ENCODE data around the gene MEA1.

Gene MEA1

DNA sequence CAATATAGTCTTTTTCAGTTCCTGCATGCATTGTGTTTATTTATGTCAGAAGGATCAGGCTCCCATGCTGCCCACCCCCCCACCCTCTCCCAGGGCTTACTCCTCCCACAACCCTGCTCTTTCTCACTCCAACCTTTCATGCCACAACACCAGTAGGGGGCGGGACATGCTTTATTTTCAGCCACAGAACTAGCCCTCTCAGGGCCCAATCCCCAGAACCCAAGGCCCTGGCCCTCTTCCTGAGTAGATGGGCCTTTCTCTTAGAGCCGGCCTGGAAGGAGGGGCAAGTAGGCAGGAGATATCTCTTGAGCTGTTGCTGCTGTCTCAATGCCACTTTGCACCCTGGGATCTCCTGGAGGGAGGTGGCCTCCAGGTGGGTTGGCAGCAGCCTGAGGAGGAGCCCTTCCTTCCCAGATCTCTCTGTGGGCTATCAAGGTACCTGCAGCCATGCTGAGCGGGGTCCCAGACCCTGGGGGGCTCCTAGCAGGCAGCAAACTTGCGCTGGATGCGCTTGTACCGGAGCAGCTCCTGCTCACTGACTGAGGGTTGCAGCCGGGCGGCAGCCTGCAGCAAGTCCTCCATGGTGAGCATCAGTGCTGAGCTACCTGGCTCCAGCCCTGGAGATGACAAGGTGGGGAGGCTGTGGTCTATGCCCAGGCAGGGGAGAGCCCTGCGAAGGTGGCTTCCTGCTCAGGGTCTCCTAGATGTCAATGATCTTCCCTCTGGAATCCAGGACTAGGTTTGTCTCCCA is 49.7 kb downstream of the MEA1 start:
- no peak for DNase-seq (ENCODE audit: low spot score)
- in situ Hi-C loops (cut with MboI; ENCODE audit: low pct_unique_long_range_greater_than_20kb, low sequenced_read_pairs, unreplicated experiment) = no loop called here
- TF ChIP-seq CTCF (IDR thresholded peaks at IDR 0.05; ENCODE audit: extremely low read depth, insufficient read depth, missing control alignments) = peak; percentile 37

GRCh38 chr6:42963179-42963854 is 50.4 kb downstream of the MEA1 start:
- no peak for DNase-seq (ENCODE audit: low spot score)
- no peak for TF ChIP-seq CTCF (IDR thresholded peaks at IDR 0.05; ENCODE audit: extremely low read depth, insufficient read depth, missing control alignments)
- in situ Hi-C loops (cut with MboI; ENCODE audit: low pct_unique_long_range_greater_than_20kb, low sequenced_read_pairs, unreplicated experiment) = no loop called here

DNA sequence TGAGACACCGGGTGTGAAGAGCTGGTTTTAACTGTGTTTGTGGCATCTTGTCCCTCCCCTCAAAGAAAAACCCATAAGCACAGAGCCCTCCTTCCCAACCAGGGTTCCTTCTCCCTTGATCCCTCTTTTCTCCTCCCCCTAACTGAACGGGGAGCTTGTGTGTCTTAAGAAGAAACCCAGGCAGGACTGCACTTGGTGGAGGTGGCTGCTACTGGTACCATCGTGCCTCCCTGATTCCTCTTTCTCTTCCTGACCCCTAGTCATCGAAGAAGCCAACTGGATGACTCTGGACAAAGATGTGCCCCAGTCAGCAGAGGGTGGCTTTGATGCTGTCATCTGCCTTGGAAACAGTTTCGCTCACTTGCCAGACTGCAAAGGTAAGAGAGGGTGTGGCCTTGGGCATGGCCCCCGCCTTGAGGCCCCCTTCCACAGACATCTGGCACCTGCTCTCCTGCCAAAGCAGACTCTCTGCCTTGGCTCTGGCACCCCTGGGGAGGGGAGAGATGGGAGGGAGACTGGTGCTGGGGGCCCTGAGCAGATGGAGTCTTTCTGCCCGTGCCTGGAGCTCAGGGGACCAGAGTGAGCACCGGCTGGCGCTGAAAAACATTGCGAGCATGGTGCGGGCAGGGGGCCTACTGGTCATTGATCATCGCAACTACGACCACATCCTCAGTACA is 51.1 kb downstream of the MEA1 start:
- in situ Hi-C loops (cut with MboI; ENCODE audit: low pct_unique_long_range_greater_than_20kb, low sequenced_read_pairs, unreplicated experiment) = no loop called here
- no peak for DNase-seq (ENCODE audit: low spot score)
- TF ChIP-seq CTCF (IDR thresholded peaks at IDR 0.05; ENCODE audit: extremely low read depth, insufficient read depth, missing control alignments) = no peak

DNA sequence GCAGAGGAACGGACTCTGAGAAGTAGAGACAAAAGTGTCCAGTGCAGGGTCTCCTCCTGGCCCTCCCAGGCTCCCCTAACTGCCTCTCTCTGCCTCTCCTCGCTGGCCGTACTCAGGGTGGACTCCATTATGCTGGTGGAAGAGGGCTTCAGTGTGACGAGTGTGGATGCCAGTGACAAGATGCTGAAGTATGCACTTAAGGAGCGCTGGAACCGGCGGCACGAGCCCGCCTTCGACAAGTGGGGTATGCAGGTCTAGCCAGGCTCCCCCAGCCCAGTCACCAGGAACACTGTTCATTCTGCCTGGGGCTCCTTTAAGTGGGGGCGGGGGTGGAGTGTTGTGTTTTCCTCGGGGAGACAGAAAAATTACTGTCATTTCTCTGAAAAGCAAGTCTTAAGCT is 51.6 kb downstream of the MEA1 start:
- DNase-seq (ENCODE audit: low spot score) = no peak
- in situ Hi-C loops (cut with MboI; ENCODE audit: low pct_unique_long_range_greater_than_20kb, low sequenced_read_pairs, unreplicated experiment) = no loop called here
- no peak for TF ChIP-seq CTCF (IDR thresholded peaks at IDR 0.05; ENCODE audit: extremely low read depth, insufficient read depth, missing control alignments)

All from GM13977 (cell line).